GM23338 (cell line): ENCODE measurements around the gene SMIM10. TPM values are rescaled to one million over a fixed set of nuclear protein-coding genes. Genes with fewer than 3 reads are reported as not detected.
"Not testable (repeated sequence)": the region's sequence is repeated elsewhere in the genome, so short reads cannot be mapped to it uniquely, and the experiment has no call there.

ENCODE experiments used
- ATAC-seq: fragments of 200-7000 bp; cut with Tn5 transposase; 3 replicates; pipeline ENCODE4 v1.9.1; 2020
- DNase-seq: peaks from one replicate; pipeline ENCODE4 v3.0.0-alpha.2; 2015; ENCODE audit warnings: low spot score
- H2AFZ ChIP-seq: fragments of 200-600 bp; sonication (generic); 2 replicates; pipeline ENCODE4 v1.8.0; 2016; ENCODE audit warnings: antibody characterized with exemption, mild to moderate bottlenecking, moderate library complexity
- H3F3A ChIP-seq: fragments of 200-600 bp; sonication (generic); replicated peaks from 2 replicates; pipeline ENCODE4 v1.8.0; 2017; ENCODE audit warnings: antibody characterized with exemption, mixed run types, low read depth
- H3K27ac ChIP-seq: fragments of 200-600 bp; sonication (generic); 2 replicates; pipeline ENCODE4 v1.6.1; 2016; ENCODE audit warnings: low read depth
- H3K27me3 ChIP-seq: fragments of 200-600 bp; sonication (generic); 2 replicates; pipeline ENCODE4 v1.8.0; 2016; ENCODE audit warnings: mild to moderate bottlenecking, mixed run types, moderate library complexity; ENCODE audit not compliant: insufficient read depth
- H3K36me3 ChIP-seq: fragments of 200-600 bp; sonication (generic); 2 replicates; pipeline ENCODE4 v1.8.0; 2016; ENCODE audit warnings: mild to moderate bottlenecking; ENCODE audit not compliant: insufficient read depth
- H3K4me1 ChIP-seq: fragments of 200-600 bp; sonication (generic); 2 replicates; pipeline ENCODE4 v1.8.0; 2016; ENCODE audit warnings: mild to moderate bottlenecking, moderate library complexity; ENCODE audit not compliant: insufficient read depth
- H3K4me2 ChIP-seq: fragments of 200-600 bp; sonication (generic); 2 replicates; pipeline ENCODE4 v1.7.1; 2017; ENCODE audit warnings: mixed run types
- H3K4me3 ChIP-seq: fragments of 200-600 bp; sonication (generic); 2 replicates; pipeline ENCODE4 v1.6.1; 2016; ENCODE audit warnings: mixed run types
- H3K79me2 ChIP-seq: fragments of 200-600 bp; sonication (generic); replicated peaks from 2 replicates; pipeline ENCODE4 v1.8.0; 2017; ENCODE audit warnings: mild to moderate bottlenecking; ENCODE audit not compliant: insufficient read depth
- H3K9me2 ChIP-seq: fragments of 200-600 bp; sonication (generic); 2 replicates; pipeline ENCODE4 v1.8.0; 2017; ENCODE audit not compliant: insufficient read depth
- H4K20me1 ChIP-seq: fragments of 200-600 bp; sonication (generic); replicated peaks from 2 replicates; pipeline ENCODE4 v1.8.0; 2017; ENCODE audit warnings: mild to moderate bottlenecking; ENCODE audit not compliant: insufficient read depth
- H3K27ac Mint-ChIP-seq: 2 replicates; pipeline ENCODE4 v1.8.0; 2020; ENCODE audit warnings: inconsistent platforms, mild to moderate bottlenecking, moderate library complexity, mixed read lengths
- H3K27me3 Mint-ChIP-seq: 3 replicates; pipeline ENCODE4 v1.8.0; 2022; ENCODE audit warnings: low read depth, mild to moderate bottlenecking, moderate library complexity, mixed read lengths, inconsistent platforms; ENCODE audit not compliant: insufficient read depth, poor library complexity
- H3K36me3 Mint-ChIP-seq: 3 replicates; pipeline ENCODE4 v1.8.0; 2021; ENCODE audit warnings: low read depth, mild to moderate bottlenecking, inconsistent platforms, moderate library complexity, mixed read lengths
- H3K4me1 Mint-ChIP-seq: 3 replicates; pipeline ENCODE4 v1.8.0; 2020; ENCODE audit warnings: mild to moderate bottlenecking, inconsistent platforms, mixed read lengths
- H3K4me3 Mint-ChIP-seq: 3 replicates; pipeline ENCODE4 v1.8.0; 2021; ENCODE audit warnings: moderate library complexity, mild to moderate bottlenecking, inconsistent platforms, mixed read lengths
- H3K9me3 Mint-ChIP-seq: 3 replicates; pipeline ENCODE4 v1.8.0; 2020; ENCODE audit warnings: moderate library complexity, mild to moderate bottlenecking, inconsistent platforms, mixed read lengths
- EZH2 ChIP-seq: fragments of 200-600 bp; sonication (generic); IDR thresholded peaks from one replicate; pipeline ENCODE4 v1.8.0; 2017; ENCODE audit warnings: antibody characterized with exemption, mild to moderate bottlenecking, low read depth; ENCODE audit not compliant: unreplicated experiment
- EZH2phosphoT487 ChIP-seq: fragments of 200-600 bp; sonication (generic); IDR thresholded peaks from one replicate; pipeline ENCODE4 v1.8.1; 2018; ENCODE audit warnings: antibody characterized with exemption; ENCODE audit not compliant: unreplicated experiment
- NANOG ChIP-seq: IDR thresholded peaks from 2 replicates; pipeline ENCODE4 v1.6.1; 2016; ENCODE audit warnings: antibody characterized with exemption, borderline replicate concordance
- POLR2AphosphoS5 ChIP-seq: IDR thresholded peaks from 2 replicates; pipeline ENCODE4 v1.6.1; 2016; ENCODE audit warnings: antibody characterized with exemption, low read depth
- REST ChIP-seq: IDR thresholded peaks from one replicate; pipeline ENCODE4 v1.6.1; 2018; ENCODE audit warnings: antibody characterized with exemption; ENCODE audit not compliant: unreplicated experiment
- STAT1 ChIP-seq: IDR thresholded peaks from one replicate; pipeline ENCODE4 v1.6.1; 2016; ENCODE audit warnings: antibody characterized with exemption; ENCODE audit not compliant: unreplicated experiment
- ZNF114 ChIP-seq: fragments of 250-450 bp; sonication (Bioruptor Pico); IDR thresholded peaks from 2 replicates; pipeline ENCODE4 v1.5.0; 2020; ENCODE audit warnings: mild to moderate bottlenecking, moderate library complexity
- ZNF462 ChIP-seq: fragments of 250-450 bp; sonication (Bioruptor Pico); IDR thresholded peaks from 2 replicates; pipeline ENCODE4 v1.5.0; 2020; ENCODE audit warnings: mild to moderate bottlenecking, moderate library complexity
- polyA plus RNA-seq: library from polyadenylated mRNA; unstranded; fragments of >200 nt; fragmentation: Nextera tagmentation; extraction: Ambion mirVana; gene quantifications from 2 replicates; pipeline ENCODE4 v1.2.1, GENCODE V29; 2016
- total RNA-seq: library from RNA; depleted of rRNA; stranded (reverse); fragments of >200 nt; shearing (Covaris generic); gene quantifications from 2 replicates; pipeline ENCODE4 v1.2.3, GENCODE V29; 2014
- TF ChIP-seq, protein P1 (sequence below), 2 experiments: fragments of 200-600 bp in 1 of 2; sonication (generic) in 1 of 2; conservative IDR thresholded peaks; 2 replicates each; pipeline versions ENCODE4 v1.5.1 to v1.6.1; 2016 to 2017; ENCODE audit warnings: antibody characterized with exemption in 2 of 2, low read depth in 2 of 2, mild to moderate bottlenecking in 2 of 2, moderate library complexity in 1 of 2
- TF ChIP-seq, protein P2 (sequence below): IDR thresholded peaks from 2 replicates; pipeline ENCODE4 v1.6.1; 2016; ENCODE audit warnings: antibody characterized with exemption

The SMIM10 gene
- total and polyA plus RNA-seq, 2 experiments from 2014 or later, result 1.7 to 4.8 TPM

- H3F3A ChIP-seq, H3K4me1 Mint-ChIP-seq, H4K20me1 ChIP-seq, H3K36me3 ChIP-seq, H3K9me3 Mint-ChIP-seq, H3K4me1 ChIP-seq, ATAC-seq, H3K4me3 Mint-ChIP-seq, H3K27me3 ChIP-seq, DNase-seq, H3K27me3 Mint-ChIP-seq, H3K79me2 ChIP-seq, H3K27ac Mint-ChIP-seq, H3K4me2 ChIP-seq, H3K9me2 ChIP-seq, H3K27ac ChIP-seq, H3K4me3 ChIP-seq, H3K36me3 Mint-ChIP-seq, H2AFZ ChIP-seq: not testable (repeated sequence)
Measured at GRCh38 chrX:134960366-134960765, 30.4 kb upstream of the SMIM10 start.

DNA sequence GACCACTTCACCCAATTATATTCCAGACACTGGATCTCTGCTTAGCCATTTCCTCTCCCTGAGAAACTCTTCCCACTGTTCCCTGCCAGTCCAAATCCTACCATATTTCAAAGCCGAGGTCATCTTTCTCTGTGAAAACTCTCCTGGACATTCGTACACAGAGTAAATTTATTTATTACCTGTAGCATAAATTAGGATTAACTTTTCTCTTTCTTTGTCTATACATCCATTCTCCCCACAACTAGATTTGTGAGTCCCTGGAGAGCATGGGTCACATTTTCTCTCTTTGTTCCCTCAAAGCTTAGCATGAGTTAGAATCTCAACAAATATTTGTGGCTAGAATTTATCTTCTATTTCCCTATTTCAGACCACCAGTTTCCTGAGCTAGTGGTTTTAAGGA, 27.8 kb upstream of the SMIM10 start:
- Histone ChIP-seq H3K27ac (no peak overlapping the region), H3K4me3 (no peak overlapping the region), H3K4me2 (no peak overlapping the region), H4K20me1 (no peaks in the 10 kb centered on the region), H3K27me3 (no peaks in the 10 kb centered on the region), H3K79me2 (no peaks in the 10 kb centered on the region), H2AFZ (no peak overlapping the region), H3F3A (no peaks in the 10 kb centered on the region), H3K4me1 (no peaks in the 10 kb centered on the region), H3K9me2 (no peaks in the 10 kb centered on the region), H3K36me3 (no peaks in the 10 kb centered on the region)
- DNase-seq, result no peak
- H3K27me3 Mint-ChIP-seq, result peaks cover 4% of the 10 kb centered on the region
- peaks cover 2% of the 10 kb centered on the region; the same call in 1 of the 3 replicates for H3K4me1 Mint-ChIP-seq
- no peaks in the 10 kb centered on the region for H3K36me3 Mint-ChIP-seq
- H3K27ac Mint-ChIP-seq, result no peak overlapping the region
- no peak overlapping the region for H3K4me3 Mint-ChIP-seq
- ATAC-seq, result no peak
- H3K9me3 Mint-ChIP-seq, result no peaks in the 10 kb centered on the region; the same call in 1 of the 3 replicates
- TF ChIP-seq REST, result no peak
- TF ChIP-seq POLR2AphosphoS5, result no peak
- TF ChIP-seq ZNF114 (CRISPR knock-in tag), result no peak
- TF ChIP-seq, protein P1, sequence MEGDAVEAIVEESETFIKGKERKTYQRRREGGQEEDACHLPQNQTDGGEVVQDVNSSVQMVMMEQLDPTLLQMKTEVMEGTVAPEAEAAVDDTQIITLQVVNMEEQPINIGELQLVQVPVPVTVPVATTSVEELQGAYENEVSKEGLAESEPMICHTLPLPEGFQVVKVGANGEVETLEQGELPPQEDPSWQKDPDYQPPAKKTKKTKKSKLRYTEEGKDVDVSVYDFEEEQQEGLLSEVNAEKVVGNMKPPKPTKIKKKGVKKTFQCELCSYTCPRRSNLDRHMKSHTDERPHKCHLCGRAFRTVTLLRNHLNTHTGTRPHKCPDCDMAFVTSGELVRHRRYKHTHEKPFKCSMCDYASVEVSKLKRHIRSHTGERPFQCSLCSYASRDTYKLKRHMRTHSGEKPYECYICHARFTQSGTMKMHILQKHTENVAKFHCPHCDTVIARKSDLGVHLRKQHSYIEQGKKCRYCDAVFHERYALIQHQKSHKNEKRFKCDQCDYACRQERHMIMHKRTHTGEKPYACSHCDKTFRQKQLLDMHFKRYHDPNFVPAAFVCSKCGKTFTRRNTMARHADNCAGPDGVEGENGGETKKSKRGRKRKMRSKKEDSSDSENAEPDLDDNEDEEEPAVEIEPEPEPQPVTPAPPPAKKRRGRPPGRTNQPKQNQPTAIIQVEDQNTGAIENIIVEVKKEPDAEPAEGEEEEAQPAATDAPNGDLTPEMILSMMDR (conservative IDR thresholded peaks at IDR 0.05; ENCODE audit: low read depth in 2 of 2), result no peak
- no peak for TF ChIP-seq EZH2phosphoT487
- TF ChIP-seq, protein P2, sequence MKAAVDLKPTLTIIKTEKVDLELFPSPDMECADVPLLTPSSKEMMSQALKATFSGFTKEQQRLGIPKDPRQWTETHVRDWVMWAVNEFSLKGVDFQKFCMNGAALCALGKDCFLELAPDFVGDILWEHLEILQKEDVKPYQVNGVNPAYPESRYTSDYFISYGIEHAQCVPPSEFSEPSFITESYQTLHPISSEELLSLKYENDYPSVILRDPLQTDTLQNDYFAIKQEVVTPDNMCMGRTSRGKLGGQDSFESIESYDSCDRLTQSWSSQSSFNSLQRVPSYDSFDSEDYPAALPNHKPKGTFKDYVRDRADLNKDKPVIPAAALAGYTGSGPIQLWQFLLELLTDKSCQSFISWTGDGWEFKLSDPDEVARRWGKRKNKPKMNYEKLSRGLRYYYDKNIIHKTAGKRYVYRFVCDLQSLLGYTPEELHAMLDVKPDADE, result no peak
- TF ChIP-seq ZNF462 (CRISPR knock-in tag), result no peak
- TF ChIP-seq STAT1, result no peak
- no peak for TF ChIP-seq EZH2
- no peak for TF ChIP-seq NANOG
